MM.1S (cell line): ENCODE data around the gene IFNL2.
"Not testable (repeated sequence)": the region's sequence is repeated elsewhere in the genome, so short reads cannot be mapped to it uniquely, and the experiment has no call there.

Experiments
- DNase-seq: peaks from one replicate; pipeline ENCODE4 v3.0.0-alpha.2; 2015
- H2AFZ ChIP-seq: fragments of 300-600 bp; sonication (generic); 2 replicates; pipeline ENCODE4 v1.6.0; 2016; ENCODE audit warnings: antibody characterized with exemption, low read length
- H3F3A ChIP-seq: fragments of 300-600 bp; sonication (generic); 2 replicates; pipeline ENCODE4 v1.6.1; 2016; ENCODE audit warnings: mild to moderate bottlenecking, antibody characterized with exemption, low read length, moderate library complexity, mixed read lengths; ENCODE audit not compliant: insufficient read depth
- H3K27ac ChIP-seq: fragments of 300-600 bp; sonication (generic); 2 replicates; pipeline ENCODE4 v1.5.1; 2016; ENCODE audit warnings: mild to moderate bottlenecking, low read length
- H3K27me3 ChIP-seq: fragments of 300-600 bp; sonication (generic); replicated peaks from 2 replicates; pipeline ENCODE4 v1.6.0; 2016; ENCODE audit warnings: low read length; ENCODE audit not compliant: insufficient read depth
- H3K36me3 ChIP-seq: fragments of 300-600 bp; sonication (generic); replicated peaks from 2 replicates; pipeline ENCODE4 v1.6.1; 2016; ENCODE audit warnings: mild to moderate bottlenecking, low read length, mixed read lengths; ENCODE audit not compliant: insufficient read depth
- H3K4me1 ChIP-seq: fragments of 300-600 bp; sonication (generic); 2 replicates; pipeline ENCODE4 v1.6.1; 2016; ENCODE audit warnings: low read length, mixed read lengths
- H3K4me2 ChIP-seq: fragments of 300-600 bp; sonication (generic); 2 replicates; pipeline ENCODE4 v1.6.0; 2016; ENCODE audit warnings: low read depth, low read length
- H3K4me3 ChIP-seq: fragments of 300-600 bp; sonication (generic); 2 replicates; pipeline ENCODE4 v1.5.1; 2016; ENCODE audit warnings: low read length, mixed read lengths
- H3K79me2 ChIP-seq: fragments of 300-600 bp; sonication (generic); 2 replicates; pipeline ENCODE4 v1.6.1; 2016; ENCODE audit warnings: mixed run types, low read length, mixed read lengths
- H3K9ac ChIP-seq: fragments of 300-600 bp; sonication (generic); 2 replicates; pipeline ENCODE4 v1.6.1; 2016; ENCODE audit warnings: low read length, mixed read lengths
- H3K9me2 ChIP-seq: fragments of 300-600 bp; sonication (generic); replicated peaks from 2 replicates; pipeline ENCODE4 v1.6.1; 2016; ENCODE audit warnings: mild to moderate bottlenecking, low read length, mixed read lengths; ENCODE audit not compliant: insufficient read depth
- H3K9me3 ChIP-seq: fragments of 300-600 bp; sonication (generic); replicated peaks from 2 replicates; pipeline ENCODE4 v1.6.1; 2016; ENCODE audit warnings: mild to moderate bottlenecking, low read length, mixed read lengths; ENCODE audit not compliant: insufficient read depth
- H4K20me1 ChIP-seq: fragments of 300-600 bp; sonication (generic); 2 replicates; pipeline ENCODE4 v1.6.1; 2016; ENCODE audit warnings: mild to moderate bottlenecking, low read length, moderate library complexity, mixed read lengths; ENCODE audit not compliant: insufficient read depth
- CTCF ChIP-seq: fragments of 300-600 bp; sonication (generic); IDR thresholded peaks from 2 replicates; pipeline ENCODE4 v1.5.1; 2016; ENCODE audit warnings: antibody characterized with exemption, low read length, mixed read lengths
- EZH2 ChIP-seq: fragments of 300-600 bp; sonication (generic); optimal IDR thresholded peaks from 2 replicates; pipeline ENCODE3; 2017; ENCODE audit warnings: low read depth, mild to moderate bottlenecking, antibody characterized with exemption, low read length, mixed read lengths
- EZH2phosphoT487 ChIP-seq: fragments of 300-600 bp; sonication (generic); IDR thresholded peaks from 2 replicates; pipeline ENCODE4 v1.6.1; 2018; ENCODE audit warnings: antibody characterized with exemption, low read length

IFNL2 gene

GRCh38 chr19:39270036-39270871 is 2.1 kb downstream of the IFNL2 start:
- no peaks in the 10 kb centered on the region for H3K36me3 ChIP-seq
- H4K20me1 ChIP-seq = no peaks in the 10 kb centered on the region
- DNase-seq = no peak
- no peak for TF ChIP-seq CTCF
- TF ChIP-seq EZH2 = no peak
- no peak for TF ChIP-seq EZH2phosphoT487
- no peaks in the 10 kb centered on the region for H3K4me1 ChIP-seq
- H3K9me2 ChIP-seq = no peaks in the 10 kb centered on the region
- no peak overlapping the region for H3K4me3 ChIP-seq
- H3F3A ChIP-seq = no peaks in the 10 kb centered on the region
- no peaks in the 10 kb centered on the region for H3K9me3 ChIP-seq
- no peak overlapping the region for H3K27ac ChIP-seq
- no peaks in the 10 kb centered on the region for H3K79me2 ChIP-seq
- no peak overlapping the region for H3K9ac ChIP-seq
- H3K4me2 ChIP-seq = no peak overlapping the region
- no peak overlapping the region for H2AFZ ChIP-seq
- peaks cover 23% of the 10 kb centered on the region for H3K27me3 ChIP-seq

GRCh38 chr19:39273859-39274258 is 5.7 kb downstream of the IFNL2 start:
- H3K36me3 ChIP-seq, H3K9me2 ChIP-seq, H3K4me3 ChIP-seq, H3K27ac ChIP-seq, H4K20me1 ChIP-seq, H3K9ac ChIP-seq, H3K4me2 ChIP-seq, H3K79me2 ChIP-seq, H3F3A ChIP-seq, DNase-seq, H2AFZ ChIP-seq, H3K9me3 ChIP-seq, H3K4me1 ChIP-seq: not testable (repeated sequence)
- peaks cover 17% of the 10 kb centered on the region for H3K27me3 ChIP-seq

GRCh38 chr19:39275578-39275977 is 7.4 kb downstream of the IFNL2 start:
- Histone ChIP-seq H3F3A (no peaks in the 10 kb centered on the region), H3K27ac (no peak overlapping the region)

More at GRCh38 chr19:39275578-39275977, 7.4 kb downstream of the IFNL2 start:
- Histone ChIP-seq H3K4me1 (no peaks in the 10 kb centered on the region), H3K4me2 (no peak overlapping the region), H3K9ac (no peak overlapping the region), H3K27me3 (peaks cover 7% of the 10 kb centered on the region), H4K20me1 (no peaks in the 10 kb centered on the region), H3K36me3 (no peaks in the 10 kb centered on the region), H2AFZ (no peak overlapping the region), H3K79me2 (no peaks in the 10 kb centered on the region), H3K9me2 (no peaks in the 10 kb centered on the region), H3K9me3 (no peaks in the 10 kb centered on the region), H3K4me3 (no peak overlapping the region)
- TF ChIP-seq EZH2 = no peak
- no peak for TF ChIP-seq CTCF
- TF ChIP-seq EZH2phosphoT487 = no peak
- DNase-seq = no peak
